ENCODE measurements around the gene THSD7A.

THSD7A gene

GRCh38 chr7:11613292-11613930 lies 218.6 kb downstream of the THSD7A start:
- Histone ChIP-seq H3K9ac (ENCODE audit: low read length in 2 of 2) (no peak overlapping the region), H3K36me3 (ENCODE audit: control insufficient read depth in 2 of 2, insufficient read depth in 2 of 2, low read length in 2 of 2) (no peaks in the 10 kb centered on the region), H3K4me3 (ENCODE audit: low read length in 2 of 2) (no peak overlapping the region), H3K4me1 (ENCODE audit: control insufficient read depth, insufficient read depth, low read length) (peaks cover 3% of the 10 kb centered on the region), H3K27ac (ENCODE audit: low read length) (no peak overlapping the region), H3K9me3 (ENCODE audit: control insufficient read depth in 2 of 2, low read length in 2 of 2) (no peaks in the 10 kb centered on the region), H3K27me3 (ENCODE audit: control insufficient read depth in 1 of 2, insufficient read depth in 2 of 2, low read length in 2 of 2) (no peaks in the 10 kb centered on the region)

GRCh38 chr7:11612737-11613136 lies 219.3 kb downstream of the THSD7A start:
- H3K9me3 ChIP-seq (ENCODE audit: control insufficient read depth in 2 of 2, low read length in 2 of 2): no peaks in the 10 kb centered on the region
- H3K27ac ChIP-seq (ENCODE audit: low read length): no peak overlapping the region
- no peak overlapping the region for H3K9ac ChIP-seq (ENCODE audit: low read length in 2 of 2)
- no peak overlapping the region for H3K4me3 ChIP-seq (ENCODE audit: low read length in 2 of 2)
- H3K4me1 ChIP-seq (ENCODE audit: control insufficient read depth, insufficient read depth, low read length): peaks cover 3% of the 10 kb centered on the region
- H3K27me3 ChIP-seq (ENCODE audit: control insufficient read depth in 1 of 2, insufficient read depth in 2 of 2, low read length in 2 of 2): no peaks in the 10 kb centered on the region
- no peaks in the 10 kb centered on the region for H3K36me3 ChIP-seq (ENCODE audit: control insufficient read depth in 2 of 2, insufficient read depth in 2 of 2, low read length in 2 of 2)

- Histone ChIP-seq H3K4me3 (ENCODE audit: low read length in 2 of 2) (no peak overlapping the region), H3K9ac (ENCODE audit: low read length in 2 of 2) (no peak overlapping the region), H3K27ac (ENCODE audit: low read length) (no peak overlapping the region), H3K4me1 (ENCODE audit: control insufficient read depth, insufficient read depth, low read length) (peaks cover 3% of the 10 kb centered on the region), H3K27me3 (ENCODE audit: control insufficient read depth in 1 of 2, insufficient read depth in 2 of 2, low read length in 2 of 2) (no peaks in the 10 kb centered on the region), H3K9me3 (ENCODE audit: control insufficient read depth in 2 of 2, low read length in 2 of 2) (no peaks in the 10 kb centered on the region), H3K36me3 (ENCODE audit: control insufficient read depth in 2 of 2, insufficient read depth in 2 of 2, low read length in 2 of 2) (no peaks in the 10 kb centered on the region)
Measured at GRCh38 chr7:11609096-11609670, 222.8 kb downstream of the THSD7A start.

- Histone ChIP-seq H3K9me3 (ENCODE audit: control insufficient read depth in 2 of 2, low read length in 2 of 2) (no peaks in the 10 kb centered on the region), H3K36me3 (ENCODE audit: control insufficient read depth in 2 of 2, insufficient read depth in 2 of 2, low read length in 2 of 2) (no peaks in the 10 kb centered on the region), H3K9ac (ENCODE audit: low read length in 2 of 2) (no peak overlapping the region), H3K4me3 (ENCODE audit: low read length in 2 of 2) (no peak overlapping the region), H3K27ac (ENCODE audit: low read length) (no peak overlapping the region), H3K4me1 (ENCODE audit: control insufficient read depth, insufficient read depth, low read length) (peaks cover 3% of the 10 kb centered on the region), H3K27me3 (ENCODE audit: control insufficient read depth in 1 of 2, insufficient read depth in 2 of 2, low read length in 2 of 2) (no peaks in the 10 kb centered on the region)
Measured at GRCh38 chr7:11607686-11608085, 224.3 kb downstream of the THSD7A start.

DNA sequence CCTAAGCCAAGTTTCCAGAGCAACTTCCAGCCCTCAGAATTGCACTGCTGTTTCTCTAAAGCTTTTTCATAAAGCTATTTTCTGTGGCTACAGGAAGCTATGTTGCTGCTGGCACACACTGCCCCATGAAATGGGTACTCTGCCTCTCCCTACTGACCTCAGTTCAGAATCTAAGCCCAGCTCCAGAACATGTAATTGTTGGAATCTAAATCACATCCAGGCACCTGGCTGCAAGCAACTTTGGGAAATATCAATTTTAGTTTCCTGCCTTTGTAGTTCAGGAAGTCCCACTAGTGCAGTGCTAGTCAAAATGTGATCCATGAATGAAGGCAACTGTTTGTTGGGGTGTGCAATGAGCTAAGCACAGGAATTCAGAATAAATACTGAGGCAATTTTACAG lies 226.2 kb downstream of the THSD7A start:
- Histone ChIP-seq H3K4me3 (ENCODE audit: low read length in 2 of 2) (no peak overlapping the region), H3K36me3 (ENCODE audit: control insufficient read depth in 2 of 2, insufficient read depth in 2 of 2, low read length in 2 of 2) (no peaks in the 10 kb centered on the region), H3K9me3 (ENCODE audit: control insufficient read depth in 2 of 2, low read length in 2 of 2) (no peaks in the 10 kb centered on the region), H3K27me3 (ENCODE audit: control insufficient read depth in 1 of 2, insufficient read depth in 2 of 2, low read length in 2 of 2) (no peaks in the 10 kb centered on the region), H3K4me1 (ENCODE audit: control insufficient read depth, insufficient read depth, low read length) (peaks cover 3% of the 10 kb centered on the region), H3K9ac (ENCODE audit: low read length in 2 of 2) (no peak overlapping the region), H3K27ac (ENCODE audit: low read length) (no peak overlapping the region)

GRCh38 chr7:11604505-11604904 lies 227.5 kb downstream of the THSD7A start:
- peaks cover 3% of the 10 kb centered on the region for H3K4me1 ChIP-seq (ENCODE audit: control insufficient read depth, insufficient read depth, low read length)
- no peaks in the 10 kb centered on the region for H3K36me3 ChIP-seq (ENCODE audit: control insufficient read depth in 2 of 2, insufficient read depth in 2 of 2, low read length in 2 of 2)
- no peaks in the 10 kb centered on the region for H3K27me3 ChIP-seq (ENCODE audit: control insufficient read depth in 1 of 2, insufficient read depth in 2 of 2, low read length in 2 of 2)
- no peaks in the 10 kb centered on the region for H3K9me3 ChIP-seq (ENCODE audit: control insufficient read depth in 2 of 2, low read length in 2 of 2)
- H3K4me3 ChIP-seq (ENCODE audit: low read length in 2 of 2): no peak overlapping the region
- no peak overlapping the region for H3K27ac ChIP-seq (ENCODE audit: low read length)
- H3K9ac ChIP-seq (ENCODE audit: low read length in 2 of 2): no peak overlapping the region

DNA sequence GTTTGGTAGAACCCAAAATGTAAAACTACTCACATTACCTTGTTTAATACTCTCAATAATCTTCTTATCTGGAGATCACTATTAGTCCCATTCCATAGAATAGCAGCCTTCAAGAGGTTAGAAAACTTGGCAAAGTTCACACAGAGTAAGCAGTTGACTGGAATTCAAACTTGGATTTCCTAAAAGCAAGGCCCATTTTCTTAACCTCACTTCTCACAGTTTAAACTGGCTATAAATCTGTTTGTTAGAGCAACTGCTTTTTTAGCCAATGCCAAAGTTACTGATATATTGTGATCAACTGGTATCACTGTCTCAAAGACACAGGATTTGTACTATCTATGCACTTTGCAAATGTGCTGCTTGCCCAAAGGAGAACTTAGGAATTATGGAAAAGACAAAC lies 230.2 kb downstream of the THSD7A start:
- H3K4me1 ChIP-seq (ENCODE audit: control insufficient read depth, insufficient read depth, low read length): no peaks in the 10 kb centered on the region

GRCh38 chr7:11593322-11593721 lies 238.7 kb downstream of the THSD7A start:
- Histone ChIP-seq H3K4me3 (ENCODE audit: low read length in 2 of 2) (no peak overlapping the region), H3K27me3 (ENCODE audit: control insufficient read depth in 1 of 2, insufficient read depth in 2 of 2, low read length in 2 of 2) (no peaks in the 10 kb centered on the region), H3K9ac (ENCODE audit: low read length in 2 of 2) (no peak overlapping the region), H3K4me1 (ENCODE audit: control insufficient read depth, insufficient read depth, low read length) (no peaks in the 10 kb centered on the region), H3K9me3 (ENCODE audit: control insufficient read depth in 2 of 2, low read length in 2 of 2) (no peaks in the 10 kb centered on the region), H3K27ac (ENCODE audit: low read length) (no peak overlapping the region), H3K36me3 (ENCODE audit: control insufficient read depth in 2 of 2, insufficient read depth in 2 of 2, low read length in 2 of 2) (no peaks in the 10 kb centered on the region)

More for the DNA sequence above, 230.2 kb downstream of the THSD7A start:
- H3K27ac ChIP-seq (ENCODE audit: low read length): no peak overlapping the region
- H3K36me3 ChIP-seq (ENCODE audit: control insufficient read depth in 2 of 2, insufficient read depth in 2 of 2, low read length in 2 of 2): no peaks in the 10 kb centered on the region
- H3K9me3 ChIP-seq (ENCODE audit: control insufficient read depth in 2 of 2, low read length in 2 of 2): no peaks in the 10 kb centered on the region
- H3K4me3 ChIP-seq (ENCODE audit: low read length in 2 of 2): no peak overlapping the region
- H3K27me3 ChIP-seq (ENCODE audit: control insufficient read depth in 1 of 2, insufficient read depth in 2 of 2, low read length in 2 of 2): no peaks in the 10 kb centered on the region
- H3K9ac ChIP-seq (ENCODE audit: low read length in 2 of 2): no peak overlapping the region

- H3K4me3 ChIP-seq (ENCODE audit: low read length in 2 of 2): no peak overlapping the region
- H3K9me3 ChIP-seq (ENCODE audit: control insufficient read depth in 2 of 2, low read length in 2 of 2): no peaks in the 10 kb centered on the region
- H3K27ac ChIP-seq (ENCODE audit: low read length): no peak overlapping the region
- no peaks in the 10 kb centered on the region for H3K4me1 ChIP-seq (ENCODE audit: control insufficient read depth, insufficient read depth, low read length)
- no peaks in the 10 kb centered on the region for H3K27me3 ChIP-seq (ENCODE audit: control insufficient read depth in 1 of 2, insufficient read depth in 2 of 2, low read length in 2 of 2)
- H3K36me3 ChIP-seq (ENCODE audit: control insufficient read depth in 2 of 2, insufficient read depth in 2 of 2, low read length in 2 of 2): no peaks in the 10 kb centered on the region
- no peak overlapping the region for H3K9ac ChIP-seq (ENCODE audit: low read length in 2 of 2)
Measured at GRCh38 chr7:11592699-11593098, 239.3 kb downstream of the THSD7A start.

DNA sequence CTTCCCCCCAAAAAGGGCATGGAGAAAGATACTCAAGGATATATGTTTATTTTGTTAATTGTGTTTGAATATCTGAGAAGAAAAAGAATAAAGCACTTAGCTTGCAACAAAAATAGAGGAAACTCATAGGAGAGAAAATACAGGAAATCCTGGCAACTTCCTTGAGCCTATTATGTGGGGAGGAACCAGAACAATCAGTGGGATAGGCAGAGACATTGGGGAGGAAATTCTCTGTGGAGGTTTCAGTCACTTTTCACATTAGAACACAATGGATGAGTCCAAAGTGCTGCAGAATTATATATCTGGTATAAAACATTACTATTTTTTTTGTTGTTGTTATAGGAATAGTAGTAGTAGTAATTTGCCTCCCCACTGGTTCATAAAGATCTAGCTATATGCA lies 240.1 kb downstream of the THSD7A start:
- Histone ChIP-seq H3K27me3 (ENCODE audit: control insufficient read depth in 1 of 2, insufficient read depth in 2 of 2, low read length in 2 of 2) (no peaks in the 10 kb centered on the region), H3K9ac (ENCODE audit: low read length in 2 of 2) (no peak overlapping the region), H3K27ac (ENCODE audit: low read length) (no peak overlapping the region), H3K4me3 (ENCODE audit: low read length in 2 of 2) (no peak overlapping the region), H3K36me3 (ENCODE audit: control insufficient read depth in 2 of 2, insufficient read depth in 2 of 2, low read length in 2 of 2) (no peaks in the 10 kb centered on the region), H3K4me1 (ENCODE audit: control insufficient read depth, insufficient read depth, low read length) (no peaks in the 10 kb centered on the region), H3K9me3 (ENCODE audit: control insufficient read depth in 2 of 2, low read length in 2 of 2) (no peaks in the 10 kb centered on the region)

DNA sequence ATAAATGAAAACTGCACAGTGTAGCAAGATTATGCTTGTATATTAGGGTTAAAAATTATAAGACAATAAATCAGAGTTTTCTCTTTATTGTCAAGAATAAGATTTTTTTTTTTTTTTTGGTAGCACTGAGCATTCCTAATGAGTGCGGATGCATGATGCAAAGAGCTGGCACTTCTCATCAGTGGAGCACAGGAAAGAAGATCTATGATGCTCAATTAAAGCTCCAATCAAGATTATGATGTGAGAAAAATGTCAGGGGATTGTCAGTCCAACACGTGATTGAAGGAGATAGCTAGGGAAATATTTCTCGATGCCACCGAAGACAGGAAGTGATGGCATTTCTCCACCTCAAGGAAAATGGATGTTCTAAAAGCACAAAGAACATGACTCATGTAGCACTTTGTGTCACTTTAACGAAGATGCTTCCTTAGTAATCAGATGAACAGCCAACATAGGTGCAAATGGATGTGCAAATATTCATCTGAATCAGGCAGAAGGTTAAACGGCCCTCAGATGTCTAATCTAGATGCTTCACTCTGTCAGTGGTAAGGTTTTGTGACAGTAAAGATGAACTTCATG lies 240.9 kb downstream of the THSD7A start:
- Histone ChIP-seq H3K27ac (ENCODE audit: low read length) (no peak overlapping the region), H3K9ac (ENCODE audit: low read length in 2 of 2) (no peak overlapping the region), H3K9me3 (ENCODE audit: control insufficient read depth in 2 of 2, low read length in 2 of 2) (no peaks in the 10 kb centered on the region), H3K27me3 (ENCODE audit: control insufficient read depth in 1 of 2, insufficient read depth in 2 of 2, low read length in 2 of 2) (no peaks in the 10 kb centered on the region), H3K4me1 (ENCODE audit: control insufficient read depth, insufficient read depth, low read length) (no peaks in the 10 kb centered on the region), H3K4me3 (ENCODE audit: low read length in 2 of 2) (no peak overlapping the region), H3K36me3 (ENCODE audit: control insufficient read depth in 2 of 2, insufficient read depth in 2 of 2, low read length in 2 of 2) (no peaks in the 10 kb centered on the region)
